ENCODE data around the gene PEAR1.

- TF ChIP-seq CTCF (IDR thresholded peaks at IDR 0.05 in 2 of 3, conservative IDR thresholded peaks at IDR 0.05 in 1 of 3; ENCODE audit: borderline replicate concordance in 1 of 3, insufficient read depth in 1 of 3, low read depth in 2 of 3, low read length in 2 of 3) (no peak), POLR2A (IDR thresholded peaks at IDR 0.05; ENCODE audit: borderline replicate concordance, extremely low read depth, insufficient read depth, insufficient read length) (no peak), ELF1 (IDR thresholded peaks at IDR 0.05; ENCODE audit: borderline replicate concordance, low read depth) (no peak), ZBTB33 (IDR thresholded peaks at IDR 0.05; ENCODE audit: extremely low read depth, insufficient replicate concordance, low read length) (no peak), EZH2phosphoT487 (IDR thresholded peaks at IDR 0.05; ENCODE audit: borderline replicate concordance) (no peak), EGR1 (IDR thresholded peaks at IDR 0.05; ENCODE audit: low read depth) (no peak), POLR2AphosphoS5 (IDR thresholded peaks at IDR 0.05; ENCODE audit: low read depth, low read length) (no peak), SIN3A (IDR thresholded peaks at IDR 0.05; ENCODE audit: low read depth) (no peak), SRF (IDR thresholded peaks at IDR 0.05; ENCODE audit: low read depth) (no peak), YY1 (IDR thresholded peaks at IDR 0.05; ENCODE audit: extremely low read depth, insufficient replicate concordance, low read depth, low read length) (no peak)
Measured at GRCh38 chr1:156856282-156856785, 37.2 kb upstream of the PEAR1 start.
